ENCODE measurements around the gene GAB1.

GRCh38 chr4:143511906-143512305, 175.2 kb downstream of the GAB1 start:
- TF ChIP-seq, protein P1, sequence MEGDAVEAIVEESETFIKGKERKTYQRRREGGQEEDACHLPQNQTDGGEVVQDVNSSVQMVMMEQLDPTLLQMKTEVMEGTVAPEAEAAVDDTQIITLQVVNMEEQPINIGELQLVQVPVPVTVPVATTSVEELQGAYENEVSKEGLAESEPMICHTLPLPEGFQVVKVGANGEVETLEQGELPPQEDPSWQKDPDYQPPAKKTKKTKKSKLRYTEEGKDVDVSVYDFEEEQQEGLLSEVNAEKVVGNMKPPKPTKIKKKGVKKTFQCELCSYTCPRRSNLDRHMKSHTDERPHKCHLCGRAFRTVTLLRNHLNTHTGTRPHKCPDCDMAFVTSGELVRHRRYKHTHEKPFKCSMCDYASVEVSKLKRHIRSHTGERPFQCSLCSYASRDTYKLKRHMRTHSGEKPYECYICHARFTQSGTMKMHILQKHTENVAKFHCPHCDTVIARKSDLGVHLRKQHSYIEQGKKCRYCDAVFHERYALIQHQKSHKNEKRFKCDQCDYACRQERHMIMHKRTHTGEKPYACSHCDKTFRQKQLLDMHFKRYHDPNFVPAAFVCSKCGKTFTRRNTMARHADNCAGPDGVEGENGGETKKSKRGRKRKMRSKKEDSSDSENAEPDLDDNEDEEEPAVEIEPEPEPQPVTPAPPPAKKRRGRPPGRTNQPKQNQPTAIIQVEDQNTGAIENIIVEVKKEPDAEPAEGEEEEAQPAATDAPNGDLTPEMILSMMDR (IDR thresholded peaks at IDR 0.05; ENCODE audit: low read length): no peak
- TF ChIP-seq EZH2 (IDR thresholded peaks at IDR 0.05; ENCODE audit: borderline replicate concordance, low read length): no peak
